GM10266 (cell line): ENCODE measurements around the gene MRPS25.
"Not testable (repeated sequence)": the region's sequence is repeated elsewhere in the genome, so short reads cannot be mapped to it uniquely, and the experiment has no call there.

ENCODE experiments used
- DNase-seq: peaks from one replicate; pipeline ENCODE4 v3.0.0; 2012; ENCODE audit errors: extremely low spot score
- TF ChIP-seq, protein P1 (sequence below): IDR thresholded peaks from 2 replicates; pipeline ENCODE4 v1.5.1; 2012; ENCODE audit warnings: mild to moderate bottlenecking, low read depth; ENCODE audit not compliant: control insufficient read depth, insufficient read depth; ENCODE audit errors: missing control alignments

Gene MRPS25

DNA sequence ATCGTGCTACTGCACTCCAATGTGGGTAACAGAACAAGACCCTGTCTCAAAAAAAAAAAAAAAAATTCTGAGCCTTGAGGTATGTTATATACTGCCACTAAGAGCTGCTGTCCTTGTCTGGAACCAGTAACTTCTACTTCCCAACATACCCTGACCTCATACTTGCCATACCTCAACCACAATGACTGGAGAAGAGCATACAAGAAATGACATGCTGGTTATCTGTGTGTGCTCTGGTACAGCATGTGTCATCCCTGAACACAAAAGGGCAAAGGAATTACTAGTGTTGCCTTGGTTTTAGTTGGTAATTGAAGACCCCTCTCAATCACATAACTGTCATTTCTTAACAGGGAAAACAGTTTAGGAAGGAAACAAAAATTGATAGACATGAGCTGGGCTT is 54.5 kb downstream of the MRPS25 start:
- no peak for DNase-seq
- TF ChIP-seq, protein P1, sequence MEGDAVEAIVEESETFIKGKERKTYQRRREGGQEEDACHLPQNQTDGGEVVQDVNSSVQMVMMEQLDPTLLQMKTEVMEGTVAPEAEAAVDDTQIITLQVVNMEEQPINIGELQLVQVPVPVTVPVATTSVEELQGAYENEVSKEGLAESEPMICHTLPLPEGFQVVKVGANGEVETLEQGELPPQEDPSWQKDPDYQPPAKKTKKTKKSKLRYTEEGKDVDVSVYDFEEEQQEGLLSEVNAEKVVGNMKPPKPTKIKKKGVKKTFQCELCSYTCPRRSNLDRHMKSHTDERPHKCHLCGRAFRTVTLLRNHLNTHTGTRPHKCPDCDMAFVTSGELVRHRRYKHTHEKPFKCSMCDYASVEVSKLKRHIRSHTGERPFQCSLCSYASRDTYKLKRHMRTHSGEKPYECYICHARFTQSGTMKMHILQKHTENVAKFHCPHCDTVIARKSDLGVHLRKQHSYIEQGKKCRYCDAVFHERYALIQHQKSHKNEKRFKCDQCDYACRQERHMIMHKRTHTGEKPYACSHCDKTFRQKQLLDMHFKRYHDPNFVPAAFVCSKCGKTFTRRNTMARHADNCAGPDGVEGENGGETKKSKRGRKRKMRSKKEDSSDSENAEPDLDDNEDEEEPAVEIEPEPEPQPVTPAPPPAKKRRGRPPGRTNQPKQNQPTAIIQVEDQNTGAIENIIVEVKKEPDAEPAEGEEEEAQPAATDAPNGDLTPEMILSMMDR = no peak

DNA sequence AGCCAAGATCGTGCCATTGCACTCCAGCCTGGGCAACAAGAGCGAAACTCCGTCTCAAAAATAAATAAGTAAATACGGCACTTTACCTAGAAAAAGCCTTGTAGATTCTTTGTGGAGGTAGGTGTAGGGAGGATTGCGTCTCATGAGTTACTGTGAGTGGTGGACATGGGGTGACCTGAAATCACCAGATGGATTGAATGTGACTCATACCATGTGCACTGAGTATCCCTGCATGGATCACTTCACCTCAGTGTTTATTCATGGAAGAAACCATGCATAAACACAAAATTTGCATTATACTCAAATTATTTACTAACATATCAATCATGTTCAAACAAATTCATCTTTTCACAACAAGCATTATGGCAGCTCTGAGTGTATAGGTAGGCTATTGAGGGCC is 55.9 kb downstream of the MRPS25 start:
- TF ChIP-seq, protein P1 = no peak
- no peak for DNase-seq

DNA sequence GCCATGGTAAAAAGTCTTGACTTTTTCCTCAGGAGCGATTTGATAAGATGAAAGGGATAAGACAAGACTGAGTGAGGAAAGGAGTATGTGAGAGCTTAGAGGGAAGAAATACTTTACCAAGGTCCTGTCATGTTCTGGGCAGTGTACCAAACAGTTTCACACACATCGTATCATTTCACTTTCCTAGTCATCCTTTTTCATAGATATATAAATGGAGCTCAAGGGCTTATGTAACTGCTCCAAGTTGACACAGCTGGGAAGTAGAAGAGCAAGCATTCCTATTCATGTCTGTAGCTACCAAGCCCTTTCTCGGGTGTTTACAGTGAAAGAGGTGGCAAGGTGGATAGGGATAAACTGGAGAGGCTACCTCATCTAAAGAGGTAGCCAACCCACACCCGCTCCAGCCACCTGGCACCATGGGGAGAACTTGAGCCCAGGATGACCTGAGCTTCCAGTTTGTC is 57.4 kb downstream of the MRPS25 start:
- no peak for DNase-seq
- TF ChIP-seq, protein P1 = no peak

DNA sequence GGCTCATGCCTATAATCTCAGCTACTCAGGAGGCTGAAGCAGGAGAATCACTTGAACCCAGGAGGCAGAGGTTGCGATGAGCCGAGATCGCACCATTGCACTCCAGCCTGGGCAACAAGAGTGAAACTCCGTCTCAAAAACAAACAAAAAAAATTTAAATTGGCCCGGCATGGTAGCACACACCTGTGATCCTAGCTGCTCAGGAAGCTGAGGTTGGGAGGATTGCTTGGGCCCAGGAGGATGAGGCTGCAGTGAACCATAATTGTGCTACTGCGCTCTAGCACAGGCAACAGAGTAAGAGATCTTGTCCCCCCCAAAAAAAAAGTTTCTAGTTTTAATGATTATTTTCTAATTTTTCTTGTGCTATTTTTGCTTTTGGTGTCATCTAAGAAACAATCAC is 65.9 kb downstream of the MRPS25 start:
- not testable (repeated sequence) for DNase-seq
